IPS-15b (cell line): ENCODE measurements around the gene OLA1.

ENCODE experiments used
- H3K27me3 ChIP-seq: one replicate; pipeline ENCODE4 v1.6.1; 2013; ENCODE audit warnings: low read length; ENCODE audit not compliant: control insufficient read depth, insufficient read depth
- H3K36me3 ChIP-seq: one replicate; pipeline ENCODE4 v1.6.1; 2013; ENCODE audit warnings: low read length; ENCODE audit not compliant: control insufficient read depth, insufficient read depth
- H3K4me1 ChIP-seq: one replicate; pipeline ENCODE4 v1.6.1; 2013; ENCODE audit warnings: mild to moderate bottlenecking, low read length; ENCODE audit not compliant: control insufficient read depth, insufficient read depth
- H3K4me3 ChIP-seq: one replicate; pipeline ENCODE4 v1.5.1; 2013; ENCODE audit warnings: low read depth, low read length
- H3K9ac ChIP-seq: one replicate; pipeline ENCODE4 v1.6.1; 2013; ENCODE audit warnings: low read depth, mild to moderate bottlenecking, low read length
- H3K9me3 ChIP-seq: one replicate; pipeline ENCODE4 v1.6.1; 2013; ENCODE audit warnings: mild to moderate bottlenecking, low read length; ENCODE audit not compliant: control insufficient read depth, insufficient read depth

The OLA1 gene

DNA sequence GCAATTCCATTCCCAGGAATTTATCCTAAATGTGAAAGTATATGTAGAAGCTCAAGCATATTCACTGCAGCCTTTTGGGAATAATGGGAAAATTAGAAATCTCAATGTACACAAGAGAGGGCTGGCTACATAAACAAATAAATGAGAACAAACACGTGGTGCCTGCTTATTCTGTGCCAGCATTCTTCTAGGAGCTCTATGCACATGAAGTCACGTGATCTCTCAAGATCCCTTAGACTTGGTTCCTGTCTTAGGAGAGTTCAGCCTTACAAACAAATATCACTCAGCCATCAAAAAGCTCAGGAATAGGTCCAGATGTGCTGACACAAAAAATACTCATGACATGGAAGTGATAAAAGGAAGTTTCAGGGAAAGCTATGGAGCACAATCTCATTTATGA lies 190.3 kb downstream of the OLA1 start:
- H3K4me1 ChIP-seq, result peaks cover 22% of the 10 kb centered on the region
- H3K4me3 ChIP-seq, result no peak overlapping the region
- H3K9me3 ChIP-seq, result no peaks in the 10 kb centered on the region
- no peaks in the 10 kb centered on the region for H3K27me3 ChIP-seq
- H3K36me3 ChIP-seq, result no peaks in the 10 kb centered on the region
- no peak overlapping the region for H3K9ac ChIP-seq

- Histone ChIP-seq H3K27me3 (no peaks in the 10 kb centered on the region), H3K9me3 (no peaks in the 10 kb centered on the region), H3K4me1 (peaks cover 31% of the 10 kb centered on the region), H3K9ac (no peak overlapping the region), H3K4me3 (no peak overlapping the region), H3K36me3 (no peaks in the 10 kb centered on the region)
Measured at GRCh38 chr2:174054926-174055325, 193.4 kb downstream of the OLA1 start.

- Histone ChIP-seq H3K36me3 (no peaks in the 10 kb centered on the region), H3K4me3 (peak overlapping the region; percentile 48), H3K27me3 (no peaks in the 10 kb centered on the region), H3K9me3 (no peaks in the 10 kb centered on the region), H3K4me1 (peaks cover 32% of the 10 kb centered on the region), H3K9ac (peak overlapping the region; percentile 48)
Measured at GRCh38 chr2:174053355-174054151, 194.8 kb downstream of the OLA1 start.

GRCh38 chr2:174052584-174052976 lies 195.8 kb downstream of the OLA1 start:
- Histone ChIP-seq H3K4me1 (peaks cover 33% of the 10 kb centered on the region), H3K4me3 (no peak overlapping the region), H3K9ac (no peak overlapping the region), H3K36me3 (no peaks in the 10 kb centered on the region), H3K9me3 (no peaks in the 10 kb centered on the region), H3K27me3 (no peaks in the 10 kb centered on the region)

GRCh38 chr2:174051741-174052583 lies 196.4 kb downstream of the OLA1 start:
- no peak overlapping the region for H3K4me3 ChIP-seq
- no peaks in the 10 kb centered on the region for H3K9me3 ChIP-seq
- peaks cover 35% of the 10 kb centered on the region for H3K4me1 ChIP-seq
- no peak overlapping the region for H3K9ac ChIP-seq
- no peaks in the 10 kb centered on the region for H3K36me3 ChIP-seq
- H3K27me3 ChIP-seq, result no peaks in the 10 kb centered on the region

- Histone ChIP-seq H3K9ac (no peak overlapping the region), H3K4me1 (peaks cover 35% of the 10 kb centered on the region), H3K27me3 (no peaks in the 10 kb centered on the region), H3K36me3 (no peaks in the 10 kb centered on the region), H3K4me3 (no peak overlapping the region), H3K9me3 (no peaks in the 10 kb centered on the region)
Measured at GRCh38 chr2:174051068-174051467, 197.3 kb downstream of the OLA1 start.

GRCh38 chr2:174049895-174050294 lies 198.4 kb downstream of the OLA1 start:
- Histone ChIP-seq H3K9ac (no peak overlapping the region), H3K36me3 (no peaks in the 10 kb centered on the region), H3K27me3 (no peaks in the 10 kb centered on the region), H3K4me3 (no peak overlapping the region), H3K9me3 (no peaks in the 10 kb centered on the region), H3K4me1 (peaks cover 35% of the 10 kb centered on the region)

DNA sequence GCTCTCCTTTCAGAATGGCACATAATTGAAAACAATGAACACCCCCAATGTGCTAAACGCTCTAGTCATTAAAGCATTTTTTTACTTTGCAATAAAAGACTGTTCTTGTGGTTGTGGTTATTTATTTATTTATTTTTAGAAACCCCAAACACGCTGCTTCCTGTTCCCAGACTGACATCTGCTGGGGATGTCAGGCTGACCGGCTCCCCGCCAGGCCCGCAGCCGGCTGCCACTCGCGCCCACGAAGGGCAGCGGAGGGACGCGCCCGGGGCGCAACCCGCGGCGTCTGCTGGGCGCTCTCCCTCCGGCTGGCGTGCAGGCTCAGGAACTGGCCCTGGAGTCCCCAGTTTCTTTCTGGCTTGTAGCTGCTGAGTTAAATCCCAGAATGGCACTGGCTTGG lies 200.1 kb downstream of the OLA1 start:
- no peak overlapping the region for H3K9ac ChIP-seq

GRCh38 chr2:174047746-174048145 lies 200.6 kb downstream of the OLA1 start:
- Histone ChIP-seq H3K36me3 (no peaks in the 10 kb centered on the region), H3K27me3 (no peaks in the 10 kb centered on the region), H3K4me3 (no peak overlapping the region), H3K9me3 (no peaks in the 10 kb centered on the region), H3K4me1 (peaks cover 19% of the 10 kb centered on the region), H3K9ac (no peak overlapping the region)

More for the DNA sequence above, 200.1 kb downstream of the OLA1 start:
- Histone ChIP-seq H3K27me3 (no peaks in the 10 kb centered on the region), H3K9me3 (no peaks in the 10 kb centered on the region), H3K4me3 (no peak overlapping the region), H3K4me1 (peaks cover 24% of the 10 kb centered on the region), H3K36me3 (no peaks in the 10 kb centered on the region)

DNA sequence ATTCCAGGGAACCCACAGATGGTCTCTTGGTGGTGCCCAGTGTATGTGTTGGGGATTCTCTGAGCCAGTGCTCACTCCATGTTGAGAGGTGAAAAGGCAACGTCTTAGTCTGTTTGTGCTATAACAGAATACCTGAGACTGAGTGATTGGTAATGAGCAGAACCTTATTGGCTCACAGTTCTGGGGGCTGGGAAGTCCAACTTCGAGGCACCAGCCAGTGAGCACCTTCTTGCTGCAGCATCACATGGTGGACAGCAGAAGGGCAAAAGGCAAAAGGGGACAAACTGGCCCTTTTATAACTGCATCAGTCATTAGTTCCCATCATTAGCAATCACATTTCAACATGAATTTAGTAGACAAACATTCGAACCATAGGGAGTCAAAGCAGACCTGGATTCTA lies 202.2 kb downstream of the OLA1 start:
- H3K9me3 ChIP-seq, result no peaks in the 10 kb centered on the region
- peaks cover 8% of the 10 kb centered on the region for H3K4me1 ChIP-seq
- H3K9ac ChIP-seq, result no peak overlapping the region
- no peaks in the 10 kb centered on the region for H3K36me3 ChIP-seq
- no peaks in the 10 kb centered on the region for H3K27me3 ChIP-seq
- H3K4me3 ChIP-seq, result no peak overlapping the region

GRCh38 chr2:174044556-174044955 lies 203.8 kb downstream of the OLA1 start:
- H3K9me3 ChIP-seq, result no peaks in the 10 kb centered on the region
- peaks cover 9% of the 10 kb centered on the region for H3K4me1 ChIP-seq
- no peaks in the 10 kb centered on the region for H3K36me3 ChIP-seq
- no peak overlapping the region for H3K9ac ChIP-seq
- H3K4me3 ChIP-seq, result no peak overlapping the region
- H3K27me3 ChIP-seq, result no peaks in the 10 kb centered on the region

DNA sequence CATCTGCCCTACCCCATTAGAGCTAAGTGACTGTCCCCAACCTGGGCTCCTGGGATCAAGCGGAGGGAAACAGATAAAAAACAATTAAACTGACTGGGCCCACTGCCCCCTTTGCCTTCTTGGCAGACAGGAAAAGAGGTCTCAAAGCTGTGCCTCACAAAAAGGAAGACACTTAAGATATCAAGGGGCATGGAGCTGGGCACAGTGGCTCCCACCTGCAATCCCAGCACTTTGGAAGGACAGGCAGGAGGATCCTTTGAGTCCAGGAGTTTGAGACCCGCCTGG lies 208.0 kb downstream of the OLA1 start:
- Histone ChIP-seq H3K4me3 (no peak overlapping the region), H3K9ac (no peak overlapping the region), H3K4me1 (peaks cover 13% of the 10 kb centered on the region), H3K27me3 (peaks cover 3% of the 10 kb centered on the region), H3K9me3 (no peaks in the 10 kb centered on the region), H3K36me3 (no peaks in the 10 kb centered on the region)
